Tibial nerve (tissue), 4 donors: Measurements from ENCODE around the gene POU6F2. TPM values are rescaled to one million over a fixed set of nuclear protein-coding genes. Genes with fewer than 3 reads are reported as not detected.

Source experiments
- DNase-seq, 2 donors: peaks; one replicate each; pipeline ENCODE4 v3.0.0-alpha.2; 2019; ENCODE audit warnings: low spot score in 2 of 2
- H3K27ac ChIP-seq, 4 donors: fragments of 200-600 bp; sonication (generic) in 3 of 4; one replicate each; pipeline ENCODE4 v1.5.1; 2017 to 2019; ENCODE audit warnings: mild to moderate bottlenecking in 1 of 4
- H3K27me3 ChIP-seq, 2 donors: fragments of 200-600 bp; sonication (generic) in 1 of 2; one replicate each; pipeline versions ENCODE4 v1.5.1 to v1.6.0; 2017 to 2019
- H3K36me3 ChIP-seq, 3 donors: fragments of 200-600 bp; sonication (generic); one replicate each; pipeline ENCODE4 v1.5.1; 2018 to 2019
- H3K4me1 ChIP-seq, 4 donors: fragments of 200-600 bp; sonication (generic) in 3 of 4; one replicate each; pipeline ENCODE4 v1.5.1; 2017 to 2019
- H3K4me3 ChIP-seq, 4 donors: fragments of 200-600 bp; sonication (generic) in 3 of 4; one replicate each; pipeline ENCODE4 v1.5.1; 2017 to 2019; ENCODE audit warnings: mild to moderate bottlenecking in 1 of 4, moderate library complexity in 1 of 4
- H3K9me3 ChIP-seq, 4 donors: fragments of 200-600 bp; sonication (generic) in 3 of 4; one replicate each; pipeline ENCODE4 v1.5.1; 2017 to 2019
- CTCF ChIP-seq, 5 experiments: fragments of 200-600 bp in 3 of 5; fragments of 450-650 bp in 2 of 5; sonication (generic) in 3 of 5; IDR thresholded peaks; one replicate each; pipeline ENCODE4 v1.5.1; 2016 to 2019; ENCODE audit warnings: antibody characterized with exemption in 5 of 5, mild to moderate bottlenecking in 3 of 5, moderate library complexity in 2 of 5
- EP300 ChIP-seq, 2 donors: sonication (generic); formaldehyde crosslinking; IDR thresholded peaks; one replicate each; pipeline ENCODE4 v1.6.1; 2017; ENCODE audit warnings: antibody characterized with exemption in 2 of 2, mild to moderate bottlenecking in 1 of 2
- POLR2A ChIP-seq, 2 donors: fragments of 450-650 bp; IDR thresholded peaks; one replicate each; pipeline ENCODE4 v1.6.1; 2017; ENCODE audit warnings: antibody characterized with exemption in 2 of 2, mild to moderate bottlenecking in 2 of 2, moderate library complexity in 2 of 2
- WGBS, 2 donors: methylation state at CpG; one replicate each; pipeline ENCODE4 v1.1.5; 2018; 5-methylcytosine and 5-hydroxymethylcytosine counted together
- total RNA-seq, 4 donors: library from RNA; depleted of rRNA; stranded (reverse); fragments of >200 nt; gene quantifications; one replicate each; pipeline ENCODE4 v1.1.0, GENCODE V29; 2016

The POU6F2 gene
- total RNA-seq, 4 donors from 2014 or later = 0.21 to 1.8 (median 1.3) TPM

DNA sequence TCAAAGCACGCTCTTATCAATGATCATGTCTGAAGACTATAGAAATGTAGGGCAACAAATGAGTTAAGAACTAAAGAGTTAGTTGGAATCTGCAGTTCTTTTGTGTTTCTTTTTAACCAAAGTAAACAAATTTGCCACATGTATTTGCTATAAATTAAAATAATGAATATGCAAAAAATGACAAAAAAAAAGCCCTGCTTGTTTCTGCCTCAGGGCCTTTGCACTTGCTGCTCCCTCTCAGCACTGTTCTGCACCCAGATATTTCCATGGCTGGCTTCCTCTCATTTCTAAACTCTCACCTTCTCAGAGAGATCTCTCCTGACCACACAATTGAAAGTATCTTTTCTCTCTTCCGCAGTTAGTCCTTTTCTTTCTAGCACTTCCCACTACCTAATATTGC is 406.7 kb downstream of the POU6F2 start:
- TF ChIP-seq CTCF (IDR thresholded peaks at IDR 0.05) (no peak), EP300 (IDR thresholded peaks at IDR 0.05) (no peak), POLR2A (IDR thresholded peaks at IDR 0.05) (no peak)
- DNase-seq = no peak
- H3K4me3 ChIP-seq = no peak overlapping the region

GRCh38 chr7:39386718-39387117 is 409.0 kb downstream of the POU6F2 start:
- TF ChIP-seq EP300 (IDR thresholded peaks at IDR 0.05) (no peak), CTCF (IDR thresholded peaks at IDR 0.05) (no peak), POLR2A (IDR thresholded peaks at IDR 0.05) (no peak)
- no peaks in the 10 kb centered on the region for H3K4me1 ChIP-seq
- no peaks in the 10 kb centered on the region for H3K36me3 ChIP-seq
- 62 to 79% methylated on average over 5 of the region's 5 CpGs for WGBS, 2 donors
- peaks cover 0 to 4% of the 10 kb centered on the region in 2 donors for H3K27me3 ChIP-seq
- no peak overlapping the region for H3K27ac ChIP-seq
- no peaks in the 10 kb centered on the region for H3K9me3 ChIP-seq
- DNase-seq = no peak
- H3K4me3 ChIP-seq = no peak overlapping the region

More for the DNA sequence above, 406.7 kb downstream of the POU6F2 start:
- no peaks in the 10 kb centered on the region for H3K4me1 ChIP-seq
- no peaks in the 10 kb centered on the region for H3K9me3 ChIP-seq
- peaks cover 0 to 4% of the 10 kb centered on the region in 2 donors for H3K27me3 ChIP-seq
- no peak overlapping the region for H3K27ac ChIP-seq
- WGBS, 2 donors = 86 to 95% methylated on average over 2 of the region's 2 CpGs
- H3K36me3 ChIP-seq = no peaks in the 10 kb centered on the region

- TF ChIP-seq CTCF (IDR thresholded peaks at IDR 0.05) (no peak), EP300 (IDR thresholded peaks at IDR 0.05) (no peak), POLR2A (IDR thresholded peaks at IDR 0.05) (no peak)
- no peaks in the 10 kb centered on the region for H3K9me3 ChIP-seq
- no peaks in the 10 kb centered on the region for H3K36me3 ChIP-seq
- WGBS, 2 donors = 81 to 89% methylated on average over 2 of the region's 2 CpGs
- no peak for DNase-seq
- no peaks in the 10 kb centered on the region for H3K27me3 ChIP-seq
- no peak overlapping the region for H3K27ac ChIP-seq
- no peaks in the 10 kb centered on the region for H3K4me1 ChIP-seq
- H3K4me3 ChIP-seq = no peak overlapping the region
Observed at GRCh38 chr7:39392151-39392550, 414.4 kb downstream of the POU6F2 start.

DNA sequence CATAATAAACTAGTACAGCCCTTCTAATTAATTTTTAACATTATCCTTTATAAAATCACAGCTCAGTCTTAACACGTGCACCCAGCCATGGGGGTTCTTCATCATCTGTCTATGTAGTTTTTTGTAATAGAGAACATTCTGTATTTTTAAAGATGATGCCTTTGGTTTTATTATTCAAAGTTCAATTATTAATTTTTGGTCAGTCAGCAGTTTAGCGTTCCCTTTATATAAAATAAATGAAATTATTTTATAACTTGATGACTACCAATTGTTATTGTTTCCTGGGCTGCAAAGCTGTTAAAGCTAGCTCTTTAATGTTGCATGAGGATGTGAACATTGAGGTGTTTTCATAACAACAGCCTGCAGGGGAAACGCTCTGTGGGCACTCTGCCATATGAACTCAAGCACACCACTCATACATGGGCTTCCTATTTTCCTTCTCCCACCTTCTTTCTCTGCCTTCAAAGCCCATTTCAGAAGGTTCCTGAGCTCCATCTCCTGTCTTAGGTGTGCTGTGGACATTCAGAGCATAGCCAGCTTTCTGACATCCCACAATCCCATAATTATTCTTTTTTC is 416.5 kb downstream of the POU6F2 start:
- no peak for TF ChIP-seq EP300 (IDR thresholded peaks at IDR 0.05)
- TF ChIP-seq CTCF (IDR thresholded peaks at IDR 0.05) = no peak
- no peak for TF ChIP-seq POLR2A (IDR thresholded peaks at IDR 0.05)
- 38 to 48% methylated on average over 3 of the region's 3 CpGs for WGBS, 2 donors
- no peak for DNase-seq
- Histone ChIP-seq H3K27me3 (no peaks in the 10 kb centered on the region), H3K36me3 (no peaks in the 10 kb centered on the region), H3K4me3 (no peak overlapping the region), H3K9me3 (no peaks in the 10 kb centered on the region), H3K27ac (no peak overlapping the region), H3K4me1 (no peaks in the 10 kb centered on the region)

DNA sequence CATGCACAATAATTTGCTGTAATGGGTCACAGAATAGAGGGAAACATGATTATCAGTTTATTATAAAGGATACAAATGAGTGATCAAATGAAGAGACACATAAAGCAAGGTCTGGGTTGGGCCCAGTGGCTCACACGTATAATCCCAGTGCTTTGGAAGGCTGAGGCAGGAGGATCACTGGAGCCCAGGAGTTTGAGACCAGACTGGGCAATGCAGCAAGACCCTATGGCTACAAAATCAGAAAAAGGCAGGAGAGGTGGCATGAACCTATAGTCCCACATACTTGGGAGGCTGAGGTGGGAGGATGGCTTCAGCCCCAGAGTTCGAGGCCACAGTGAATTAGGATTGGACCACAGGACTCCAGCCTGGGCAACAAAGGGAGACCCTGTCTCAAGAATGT is 421.7 kb downstream of the POU6F2 start:
- H3K27ac ChIP-seq = no peak overlapping the region
- no peaks in the 10 kb centered on the region for H3K27me3 ChIP-seq
- H3K4me1 ChIP-seq = no peaks in the 10 kb centered on the region
- DNase-seq = no peak
- H3K36me3 ChIP-seq = no peaks in the 10 kb centered on the region
- no peaks in the 10 kb centered on the region for H3K9me3 ChIP-seq
- WGBS, 2 donors = 89 to 97% methylated on average over 2 of the region's 2 CpGs
- TF ChIP-seq POLR2A (IDR thresholded peaks at IDR 0.05) (no peak), EP300 (IDR thresholded peaks at IDR 0.05) (no peak), CTCF (IDR thresholded peaks at IDR 0.05) (no peak)
- H3K4me3 ChIP-seq = no peak overlapping the region
